ENCODE measurements around the gene MSLN.
A peak's percentile ranks its signal among the peaks of the same experiment; 100 is the strongest.
"Not testable (repeated sequence)": the region's sequence is repeated elsewhere in the genome, so short reads cannot be mapped to it uniquely, and the experiment has no call there.

MSLN gene

DNA sequence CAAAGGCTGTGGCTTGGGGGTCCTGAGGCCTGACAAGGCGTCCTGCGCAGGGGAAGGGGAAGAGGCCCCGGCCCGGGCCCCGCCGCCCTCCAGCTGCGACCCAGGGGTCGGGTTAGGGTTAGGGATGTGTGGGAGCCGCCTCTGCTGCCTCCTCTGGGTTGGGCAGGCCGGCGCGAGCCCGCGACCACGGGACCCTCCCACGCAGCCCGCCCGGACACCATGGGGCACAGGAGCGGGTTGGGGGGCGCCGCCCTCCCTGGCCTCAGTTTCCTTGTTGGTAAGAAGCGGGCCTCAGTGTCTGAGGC lies 20.1 kb upstream of the MSLN start:
- no peak for DNase-seq (ENCODE audit: low read depth)
- H3K4me3 ChIP-seq (ENCODE audit: low read length) = peak overlapping the region; percentile 73
- TF ChIP-seq, protein P1, sequence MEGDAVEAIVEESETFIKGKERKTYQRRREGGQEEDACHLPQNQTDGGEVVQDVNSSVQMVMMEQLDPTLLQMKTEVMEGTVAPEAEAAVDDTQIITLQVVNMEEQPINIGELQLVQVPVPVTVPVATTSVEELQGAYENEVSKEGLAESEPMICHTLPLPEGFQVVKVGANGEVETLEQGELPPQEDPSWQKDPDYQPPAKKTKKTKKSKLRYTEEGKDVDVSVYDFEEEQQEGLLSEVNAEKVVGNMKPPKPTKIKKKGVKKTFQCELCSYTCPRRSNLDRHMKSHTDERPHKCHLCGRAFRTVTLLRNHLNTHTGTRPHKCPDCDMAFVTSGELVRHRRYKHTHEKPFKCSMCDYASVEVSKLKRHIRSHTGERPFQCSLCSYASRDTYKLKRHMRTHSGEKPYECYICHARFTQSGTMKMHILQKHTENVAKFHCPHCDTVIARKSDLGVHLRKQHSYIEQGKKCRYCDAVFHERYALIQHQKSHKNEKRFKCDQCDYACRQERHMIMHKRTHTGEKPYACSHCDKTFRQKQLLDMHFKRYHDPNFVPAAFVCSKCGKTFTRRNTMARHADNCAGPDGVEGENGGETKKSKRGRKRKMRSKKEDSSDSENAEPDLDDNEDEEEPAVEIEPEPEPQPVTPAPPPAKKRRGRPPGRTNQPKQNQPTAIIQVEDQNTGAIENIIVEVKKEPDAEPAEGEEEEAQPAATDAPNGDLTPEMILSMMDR (conservative IDR thresholded peaks at IDR 0.05; ENCODE audit: low read length) = no peak

DNA sequence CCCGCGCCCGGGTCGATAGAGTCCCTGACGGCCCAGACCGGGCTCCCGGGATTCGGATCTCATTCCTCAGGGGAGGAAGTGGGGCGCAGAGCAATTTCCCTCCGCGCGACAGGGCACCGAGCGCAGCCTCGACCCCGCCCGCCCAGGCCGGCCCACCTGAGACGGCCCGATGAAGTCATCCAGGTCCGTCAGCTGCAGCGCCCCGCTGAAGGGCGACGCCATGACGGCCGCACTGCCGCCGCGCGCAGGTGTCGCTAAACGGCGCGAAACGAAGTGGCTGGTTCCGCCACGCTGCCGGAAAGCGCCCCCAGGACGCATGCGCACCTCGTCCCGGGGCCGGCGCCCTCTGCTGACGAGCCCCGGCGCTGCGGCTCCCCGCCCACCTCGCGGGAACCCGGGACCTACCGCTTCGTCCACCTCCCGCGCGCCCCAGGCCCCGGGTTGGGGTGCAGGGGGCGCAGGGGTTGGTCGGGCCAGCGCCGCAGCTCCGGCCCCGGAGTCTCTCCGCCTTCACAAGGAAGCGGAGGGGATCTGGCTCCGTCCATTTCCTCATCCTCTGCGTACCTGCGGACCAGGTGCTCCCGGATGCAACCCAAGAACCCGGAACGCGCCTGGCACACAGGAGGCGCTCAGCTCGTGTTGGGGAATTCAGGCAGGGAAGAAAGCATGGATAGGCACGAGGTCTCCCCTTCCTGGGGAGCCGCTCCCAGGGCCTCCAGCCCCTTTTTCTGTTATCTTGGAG lies 19.6 kb upstream of the MSLN start, which contains the start of gene CIAO3:
Gene CIAO3 (minus strand): TSS at position 234 of the 742 bp plus-strand sequence. CDS start 12 bp downstream, at position 222.
- TF ChIP-seq, protein P1 (conservative IDR thresholded peaks at IDR 0.05; ENCODE audit: low read length) = peak; percentile 50
- H3K4me3 ChIP-seq (ENCODE audit: low read length) = peak within 1 kb of the TSS; percentile 73
- DNase-seq (ENCODE audit: low read depth) = peak; percentile 90

DNA sequence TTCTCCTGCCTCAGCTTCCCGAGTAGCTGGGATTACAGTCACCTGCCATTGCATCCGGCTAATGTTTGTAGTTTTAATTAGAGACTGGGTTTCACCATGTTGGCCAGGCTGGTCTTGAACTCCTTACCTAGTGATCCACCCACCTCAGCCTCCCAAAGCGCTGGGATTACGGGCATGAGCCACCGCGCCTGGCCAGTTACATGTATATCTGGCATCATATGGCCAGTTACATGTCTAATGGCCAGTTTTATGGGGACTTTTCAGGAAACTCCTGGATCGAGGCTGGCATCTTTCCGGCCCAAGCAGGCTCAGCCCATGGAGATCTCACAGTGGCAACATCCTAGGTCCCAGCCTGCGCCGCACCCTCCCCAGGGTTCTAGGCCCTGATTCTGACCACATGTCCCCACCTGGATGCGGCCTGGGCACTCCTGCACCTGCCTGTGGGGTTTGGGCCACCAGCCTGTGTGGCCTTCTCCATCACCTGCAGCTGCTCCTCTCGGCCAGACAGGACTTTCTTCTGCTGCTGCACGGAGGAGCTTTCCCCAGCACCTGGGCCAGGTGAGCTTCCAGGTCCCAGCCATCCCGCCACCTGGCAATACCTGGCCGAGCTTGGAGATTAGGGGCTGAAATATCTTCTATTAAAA lies 18.4 kb upstream of the MSLN start:
- no peak overlapping the region for H3K4me3 ChIP-seq (ENCODE audit: low read length)
- TF ChIP-seq, protein P1 (conservative IDR thresholded peaks at IDR 0.05; ENCODE audit: low read length) = no peak
- no peak for DNase-seq (ENCODE audit: low read depth)

DNA sequence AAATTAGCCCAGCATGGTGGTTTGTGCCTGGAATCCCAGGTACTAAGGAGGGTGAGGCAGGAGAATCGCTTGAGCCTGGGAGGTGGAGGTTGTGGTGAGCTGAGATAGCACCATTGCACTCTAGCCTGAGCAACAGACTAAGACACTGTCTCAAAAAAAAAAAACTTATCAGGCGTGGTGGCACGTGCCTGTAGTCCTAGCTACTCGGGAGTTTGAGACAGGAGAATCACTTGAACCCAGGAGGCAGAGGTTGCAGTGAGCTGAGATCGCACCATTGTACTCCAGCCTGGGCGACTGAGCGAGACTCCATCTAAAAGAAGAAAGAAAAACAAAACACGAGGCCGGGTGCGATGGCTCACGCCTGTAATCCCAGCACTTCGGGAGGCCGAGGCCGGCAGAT lies 17.6 kb upstream of the MSLN start:
- H3K4me3 ChIP-seq (ENCODE audit: low read length); DNase-seq (ENCODE audit: low read depth): not testable (repeated sequence)

DNA sequence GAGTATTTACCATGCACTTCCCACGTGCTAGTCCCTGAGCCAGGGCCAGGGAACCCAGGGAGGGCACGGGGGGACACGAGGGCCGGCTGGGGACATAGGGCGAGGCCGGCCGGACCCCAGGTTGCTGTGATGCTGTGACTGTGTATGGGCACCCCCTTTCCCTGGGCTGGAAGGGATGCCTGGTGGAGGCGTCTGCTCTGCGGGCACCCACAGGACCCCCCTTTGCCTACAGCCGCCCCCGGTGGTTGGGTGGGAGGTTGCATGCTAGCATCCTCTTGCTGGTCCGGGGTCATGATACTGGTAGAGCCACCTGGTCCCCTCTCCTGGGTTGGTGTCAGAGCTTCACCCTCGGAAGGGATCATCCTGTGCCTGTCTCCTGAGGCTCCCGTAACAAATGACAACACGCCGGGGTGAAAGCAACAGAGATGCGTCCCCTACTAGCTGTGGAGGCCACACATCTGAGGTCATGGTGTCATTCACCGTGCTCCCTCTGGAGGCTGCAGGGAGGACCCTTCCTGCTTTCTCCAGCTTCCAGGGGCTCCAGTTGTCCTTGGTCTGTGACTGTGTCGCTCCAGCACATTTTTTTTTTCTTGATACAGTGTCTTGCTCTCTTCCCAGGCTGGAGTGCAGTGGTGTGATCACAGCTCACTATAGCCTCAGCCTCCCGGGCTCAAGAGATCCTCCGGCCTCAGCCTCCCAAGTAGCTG lies 16.6 kb upstream of the MSLN start:
- TF ChIP-seq, protein P1 (conservative IDR thresholded peaks at IDR 0.05; ENCODE audit: low read length) = no peak
- DNase-seq (ENCODE audit: low read depth) = no peak
- no peak overlapping the region for H3K4me3 ChIP-seq (ENCODE audit: low read length)

DNA sequence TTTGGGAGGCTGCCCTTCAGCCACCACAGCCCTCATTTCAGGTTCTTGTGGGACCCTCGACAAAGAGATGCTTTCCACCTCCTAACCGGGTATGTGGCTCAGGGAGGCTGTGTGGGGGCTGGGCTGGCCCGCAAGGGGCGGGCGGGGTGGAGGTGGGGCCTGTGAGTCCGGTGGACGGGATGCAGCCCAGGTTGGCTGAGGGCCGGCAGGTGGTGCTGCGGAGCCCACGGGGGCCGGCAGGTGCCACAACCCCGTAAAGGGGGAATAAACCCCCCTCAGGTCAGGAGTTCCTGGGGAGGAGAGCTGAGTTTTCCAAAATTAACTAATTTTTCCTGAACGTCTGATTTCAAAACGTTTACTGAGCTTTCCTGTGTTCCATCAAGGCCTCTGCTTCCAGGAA lies 14.8 kb upstream of the MSLN start:
- no peak overlapping the region for H3K4me3 ChIP-seq (ENCODE audit: low read length)
- TF ChIP-seq, protein P1 (conservative IDR thresholded peaks at IDR 0.05; ENCODE audit: low read length) = peak; percentile 8; the same call in 1 of the 2 replicates
- no peak for DNase-seq (ENCODE audit: low read depth)

DNA sequence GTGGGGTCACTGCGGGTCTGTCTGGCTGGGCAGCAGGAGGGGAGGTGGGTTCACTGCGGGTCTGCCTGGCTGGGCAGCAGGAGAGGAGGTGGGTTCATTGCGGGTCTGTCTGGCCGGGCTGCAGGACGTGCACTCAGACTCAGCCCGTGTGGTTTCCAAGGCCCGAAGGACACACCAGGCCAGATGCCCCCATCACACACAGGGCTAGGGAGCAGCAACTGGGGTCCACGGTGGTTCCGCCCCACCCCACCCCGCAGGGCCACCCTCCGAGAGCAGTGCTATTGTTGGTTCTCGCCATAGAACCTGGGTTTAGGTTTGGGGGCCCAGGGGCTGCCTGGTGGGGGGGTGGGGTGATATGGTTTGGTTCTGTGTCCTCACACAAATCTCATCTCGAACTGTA lies 13.9 kb upstream of the MSLN start:
- no peak for DNase-seq (ENCODE audit: low read depth)
- no peak overlapping the region for H3K4me3 ChIP-seq (ENCODE audit: low read length)
- TF ChIP-seq, protein P1 (conservative IDR thresholded peaks at IDR 0.05; ENCODE audit: low read length) = no peak
